Activated naive CD4-positive, alpha-beta T cell treated with Interleukin-2 at 50 U/mL for 16 hours (primary cell): Measurements from ENCODE around the gene MRPS31.

ENCODE experiments used
- DNase-seq: peaks from one replicate; pipeline ENCODE4 v3.0.0-alpha.2; 2020

MRPS31 gene

GRCh38 chr13:40770934-40771618, at the start of gene MRPS31:
MRPS31 (minus strand) TSS chr13:40771190; CDS start chr13:40771136, 54 bp downstream.
- peak; percentile 95 for DNase-seq

DNA sequence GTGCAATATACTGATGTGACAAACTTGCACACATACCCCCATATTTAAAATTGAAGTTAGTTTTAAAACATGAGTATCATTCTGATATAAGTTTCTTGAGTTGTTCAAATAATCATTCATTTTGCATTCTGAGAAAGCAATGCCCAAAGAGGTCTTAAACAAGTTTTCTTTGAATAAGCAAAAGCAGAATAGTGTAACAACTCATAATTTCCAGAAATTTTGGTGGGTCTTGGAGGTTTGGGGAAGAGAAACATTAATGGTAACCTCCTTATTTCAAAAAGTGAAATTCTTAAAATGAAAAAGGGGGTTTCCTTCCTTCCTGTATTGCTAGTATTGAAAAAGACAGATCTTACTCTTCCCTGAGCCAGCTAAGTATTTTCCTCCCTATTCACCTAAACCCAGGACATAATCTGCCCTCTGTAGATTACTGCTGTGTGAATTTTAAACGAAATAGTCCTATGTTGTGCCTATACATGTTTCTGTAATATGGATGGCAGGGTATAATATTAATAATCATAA, 48.9 kb upstream of the MRPS31 start:
- DNase-seq, result no peak

- DNase-seq, result no peak
Measured at GRCh38 chr13:40818926-40819325, 47.9 kb upstream of the MRPS31 start.

GRCh38 chr13:40814803-40815202, 43.8 kb upstream of the MRPS31 start:
- DNase-seq, result no peak

DNA sequence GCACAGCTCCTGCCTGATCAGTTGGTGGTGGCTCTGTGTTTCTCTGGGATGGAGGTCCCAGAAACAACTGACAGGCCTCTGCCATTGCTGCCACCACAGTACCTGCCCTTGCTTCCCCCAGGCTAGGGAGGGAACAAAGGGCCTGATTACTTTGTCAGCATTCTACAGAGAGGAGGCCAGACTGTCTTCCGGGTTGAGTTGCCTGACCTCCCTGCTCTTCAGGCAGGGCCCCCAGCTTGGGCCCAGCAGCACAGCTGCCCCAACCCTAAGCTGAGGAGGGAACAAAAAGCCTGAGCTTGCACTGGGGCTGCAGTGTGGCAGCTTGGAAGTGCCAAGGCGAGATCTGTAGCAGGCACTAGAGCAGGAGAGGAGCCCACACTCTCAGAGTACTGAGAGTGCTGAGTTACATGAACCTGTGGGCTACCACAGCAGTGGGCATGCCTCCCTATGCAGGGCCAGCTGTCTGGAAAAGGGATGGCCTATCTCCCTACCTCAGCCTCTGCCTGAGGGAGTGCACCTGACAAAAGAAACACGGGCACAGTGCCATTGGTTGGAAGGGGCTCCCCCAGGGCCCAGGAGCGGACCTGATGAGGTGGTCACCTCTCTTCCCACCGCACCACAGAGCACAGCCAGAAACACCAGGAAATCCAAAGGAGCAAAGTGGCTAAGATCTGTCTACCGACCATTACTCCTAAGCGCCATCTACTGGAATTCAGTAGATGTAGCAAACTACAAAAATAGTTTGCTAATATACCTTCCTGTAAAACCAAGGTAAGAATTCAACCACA, 42.9 kb upstream of the MRPS31 start:
- DNase-seq, result no peak

DNA sequence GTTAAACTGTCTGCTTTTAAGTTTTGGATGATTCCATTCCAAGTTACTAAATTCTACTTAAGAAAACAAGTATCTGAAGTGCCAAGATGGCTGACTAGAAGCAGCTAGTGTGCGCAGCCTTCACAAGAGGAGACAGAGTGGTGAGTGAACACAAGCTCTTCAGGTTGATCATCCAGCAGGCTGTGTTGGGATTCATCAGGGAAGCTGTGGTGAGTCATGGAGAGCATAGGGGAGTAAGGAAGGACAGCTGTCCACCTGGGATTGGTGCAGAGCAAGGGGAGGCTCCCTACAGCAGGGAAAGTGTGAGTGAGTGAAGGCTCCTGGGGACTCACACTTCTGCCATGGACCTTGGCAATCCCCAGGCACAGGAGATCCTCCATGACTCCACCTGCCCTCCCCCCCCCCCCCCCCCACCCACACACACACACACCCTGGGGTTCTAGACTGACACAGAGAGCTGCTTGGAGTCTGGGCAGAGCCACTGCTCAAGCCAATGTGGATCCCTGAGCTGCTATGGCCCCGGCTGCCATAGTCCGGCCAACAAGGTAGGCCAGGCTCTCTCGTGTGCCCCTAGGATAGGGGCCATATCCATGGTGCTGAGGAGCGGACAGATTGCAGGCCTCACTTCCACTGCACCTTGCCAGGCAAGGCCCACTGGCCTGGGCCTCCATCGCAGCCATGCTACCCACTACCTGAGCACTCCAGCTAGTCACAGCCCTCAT, 41.9 kb upstream of the MRPS31 start:
- DNase-seq, result no peak

- DNase-seq, result no peak
Measured at GRCh38 chr13:40812102-40812501, 41.1 kb upstream of the MRPS31 start.

- DNase-seq, result no peak
Measured at GRCh38 chr13:40809471-40809870, 38.5 kb upstream of the MRPS31 start.

DNA sequence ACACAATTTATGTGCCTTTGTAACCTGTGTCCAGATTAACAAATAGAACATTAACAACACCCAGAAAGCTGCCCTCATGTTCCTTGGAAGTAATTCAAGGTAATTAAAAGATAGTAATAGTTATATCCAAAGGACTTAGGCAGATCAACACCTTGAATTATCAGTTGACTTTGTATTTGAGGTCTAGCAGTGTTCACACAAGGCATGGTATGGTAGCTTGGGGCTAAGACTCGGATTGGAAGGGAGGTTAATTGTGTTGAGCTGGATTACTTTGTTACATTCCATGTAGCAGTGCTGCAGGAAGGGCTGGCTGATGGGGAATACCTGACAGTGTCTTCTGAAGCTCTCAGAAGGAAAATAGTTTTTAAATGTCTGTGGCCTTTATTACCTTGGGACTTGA, 35.3 kb upstream of the MRPS31 start:
- DNase-seq, result no peak

- no peak for DNase-seq
Measured at GRCh38 chr13:40803316-40803715, 32.3 kb upstream of the MRPS31 start.

DNA sequence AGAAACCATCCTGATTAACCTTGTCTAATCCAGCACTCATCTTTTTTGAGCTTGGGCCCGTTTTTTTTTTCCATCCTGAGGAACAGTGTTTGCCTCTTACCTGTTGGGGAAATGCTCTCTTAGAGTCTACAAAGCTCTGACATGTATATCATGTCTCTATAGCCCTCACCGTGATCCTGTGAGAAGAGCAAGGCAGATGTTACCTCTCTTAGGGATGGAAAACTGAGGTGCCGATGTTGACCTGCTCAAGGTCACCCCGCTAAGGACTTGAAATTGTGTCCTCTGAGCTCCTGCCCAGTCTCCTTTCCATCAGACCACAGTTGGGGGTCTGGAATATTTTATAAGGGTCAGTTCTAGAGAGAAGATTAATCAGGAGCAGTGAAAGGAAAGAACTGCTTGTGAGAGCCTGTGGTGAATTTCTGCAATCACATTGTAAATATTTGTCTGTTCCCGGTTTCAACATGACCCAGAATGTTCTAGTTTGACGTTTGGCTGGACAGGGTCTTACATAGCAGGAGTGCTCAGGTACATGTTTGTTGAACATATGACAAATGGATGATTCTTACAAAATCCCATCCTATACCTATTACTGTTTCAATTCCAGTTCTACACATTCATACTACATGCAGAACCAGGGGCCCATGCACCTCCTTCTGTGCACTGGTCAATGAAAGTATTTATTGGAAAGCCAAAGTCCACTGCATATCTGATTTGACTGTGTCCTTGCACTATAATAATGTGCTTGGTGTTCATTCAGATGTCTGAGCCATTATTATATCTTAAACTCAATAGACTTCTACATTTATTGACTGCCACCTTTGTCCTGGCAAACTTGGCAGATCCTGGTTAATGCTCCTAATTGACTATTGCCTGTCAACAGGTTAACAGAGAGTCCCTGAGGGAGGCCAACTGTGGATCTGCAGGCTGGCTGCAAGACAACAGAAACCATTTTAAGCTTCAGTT, 30.5 kb upstream of the MRPS31 start:
- no peak for DNase-seq

GRCh38 chr13:40800559-40800958, 29.6 kb upstream of the MRPS31 start:
- no peak for DNase-seq

DNA sequence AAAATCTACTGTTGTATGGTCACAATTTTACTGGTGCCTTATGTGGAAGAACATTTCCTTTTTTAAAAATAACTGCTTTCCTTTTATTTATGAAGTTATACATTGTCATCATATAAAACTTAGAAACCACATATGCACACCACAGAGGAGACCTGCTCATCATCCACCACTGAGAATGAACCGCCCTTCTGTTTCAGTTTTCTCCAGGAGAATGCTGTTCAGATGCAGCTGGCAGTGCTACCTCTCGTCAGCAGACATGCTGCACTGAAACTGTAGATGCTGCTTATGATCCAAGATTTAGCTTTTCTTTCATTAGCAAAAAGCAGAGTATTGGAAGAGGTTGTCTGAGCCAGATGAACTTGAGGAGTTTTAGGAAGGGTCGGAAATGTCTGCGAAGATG, 28.5 kb upstream of the MRPS31 start:
- no peak for DNase-seq

GRCh38 chr13:40798380-40798779, 27.4 kb upstream of the MRPS31 start:
- no peak for DNase-seq

GRCh38 chr13:40796649-40797048, 25.7 kb upstream of the MRPS31 start:
- DNase-seq, result no peak

- DNase-seq, result no peak
Measured at GRCh38 chr13:40794414-40795368, 23.7 kb upstream of the MRPS31 start.

- DNase-seq, result no peak
Measured at GRCh38 chr13:40793339-40793738, 22.3 kb upstream of the MRPS31 start.

DNA sequence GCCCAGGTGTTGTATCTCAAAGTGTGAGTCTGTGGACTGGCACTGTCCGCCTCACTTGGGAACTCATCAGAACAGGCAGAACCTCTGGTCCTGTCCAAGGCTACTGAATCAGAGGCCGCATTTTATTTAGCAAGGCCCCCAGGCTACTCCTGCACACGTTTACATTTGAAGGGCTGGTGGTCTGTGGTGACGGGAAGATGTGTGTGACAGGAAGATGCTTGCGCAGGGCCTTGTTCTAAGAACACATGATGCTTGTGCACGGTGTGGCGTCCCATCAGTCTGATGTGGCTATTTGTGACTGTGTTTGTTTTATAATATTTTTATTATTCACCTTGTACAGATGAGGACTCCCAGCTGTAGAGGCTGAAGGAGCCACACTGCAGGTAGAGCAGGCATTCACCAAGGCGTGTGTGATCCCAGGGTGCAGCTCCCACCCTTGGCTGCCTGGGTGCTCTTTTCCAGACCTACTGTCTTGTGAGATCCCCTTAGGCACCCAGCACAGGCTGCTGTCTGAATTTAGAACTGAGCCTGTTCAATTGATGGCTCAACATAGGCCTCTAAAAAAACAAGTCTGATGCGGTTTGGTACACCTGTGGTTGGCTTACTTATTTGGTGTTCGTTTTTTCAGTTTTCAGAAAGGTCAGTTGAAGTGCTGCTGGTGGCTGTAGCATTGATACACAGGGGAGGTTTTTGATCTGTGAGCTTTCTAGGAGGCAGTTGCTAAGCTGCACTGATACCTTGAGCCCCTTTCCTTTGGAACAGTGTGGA, 21.5 kb upstream of the MRPS31 start:
- no peak for DNase-seq

DNA sequence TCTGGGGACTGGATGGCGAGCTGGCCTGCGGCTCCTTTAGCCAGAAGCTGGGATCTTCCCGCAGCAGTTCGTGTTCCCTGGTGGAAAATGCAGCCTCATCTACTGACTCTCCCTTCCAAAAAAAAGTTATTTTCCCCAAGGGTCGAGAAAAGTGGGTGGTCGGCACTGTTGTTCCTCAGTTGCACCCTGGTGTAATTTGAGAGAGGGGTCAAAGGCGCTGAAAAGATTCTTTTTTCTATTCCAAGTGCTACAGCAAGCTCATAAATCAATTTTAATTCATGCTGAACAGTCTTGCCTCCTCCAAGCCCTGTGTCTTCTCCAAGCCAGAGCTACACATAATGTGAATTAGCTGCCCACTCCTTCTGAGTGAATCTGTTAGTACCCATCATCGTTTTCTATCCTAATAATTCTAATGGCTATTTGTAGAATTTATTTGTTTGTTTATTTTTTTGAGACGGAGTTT, 19.2 kb upstream of the MRPS31 start:
- DNase-seq, result no peak
